Neural cell (in vitro differentiated cells): ENCODE data around the gene LNX2.

Experiments
- EP300 ChIP-seq: fragments of 450-650 bp; conservative IDR thresholded peaks from 2 replicates; pipeline ENCODE4 v1.6.1; 2014; ENCODE audit warnings: antibody characterized with exemption, mild to moderate bottlenecking, moderate library complexity; ENCODE audit not compliant: poor library complexity, severe bottlenecking
- EZH2 ChIP-seq: fragments of 200-600, 300-800 bp; shearing (Covaris generic), sonication (generic); IDR thresholded peaks from 2 replicates; pipeline ENCODE4 v1.6.1; 2014; ENCODE audit warnings: antibody characterized with exemption, low read length, borderline replicate concordance, mild to moderate bottlenecking; ENCODE audit not compliant: insufficient read depth, poor library complexity, severe bottlenecking
- MXI1 ChIP-seq: fragments of 450-650 bp; conservative IDR thresholded peaks from 2 replicates; pipeline ENCODE4 v1.6.1; 2014; ENCODE audit warnings: antibody characterized with exemption, mild to moderate bottlenecking; ENCODE audit not compliant: poor library complexity, severe bottlenecking
- POLR2AphosphoS5 ChIP-seq: IDR thresholded peaks from 2 replicates; pipeline ENCODE4 v1.6.1; 2012
- RAD21 ChIP-seq: fragments of 450-650 bp; conservative IDR thresholded peaks from 2 replicates; pipeline ENCODE4 v1.6.1; 2014; ENCODE audit warnings: antibody characterized with exemption, mild to moderate bottlenecking, moderate library complexity
- SMC3 ChIP-seq: fragments of 450-650 bp; conservative IDR thresholded peaks from 2 replicates; pipeline ENCODE4 v1.6.1; 2014; ENCODE audit warnings: antibody characterized with exemption, mild to moderate bottlenecking, moderate library complexity; ENCODE audit not compliant: poor library complexity
- TF ChIP-seq, protein P1 (sequence below): fragments of 450-650 bp; IDR thresholded peaks from 2 replicates; pipeline ENCODE4 v1.5.1; 2014; ENCODE audit warnings: antibody characterized with exemption, mild to moderate bottlenecking, moderate library complexity; ENCODE audit not compliant: poor library complexity, severe bottlenecking
- TF ChIP-seq, protein P2 (sequence below): IDR thresholded peaks from 2 replicates; pipeline ENCODE4 v1.6.1; 2012; ENCODE audit warnings: borderline replicate concordance

DNA sequence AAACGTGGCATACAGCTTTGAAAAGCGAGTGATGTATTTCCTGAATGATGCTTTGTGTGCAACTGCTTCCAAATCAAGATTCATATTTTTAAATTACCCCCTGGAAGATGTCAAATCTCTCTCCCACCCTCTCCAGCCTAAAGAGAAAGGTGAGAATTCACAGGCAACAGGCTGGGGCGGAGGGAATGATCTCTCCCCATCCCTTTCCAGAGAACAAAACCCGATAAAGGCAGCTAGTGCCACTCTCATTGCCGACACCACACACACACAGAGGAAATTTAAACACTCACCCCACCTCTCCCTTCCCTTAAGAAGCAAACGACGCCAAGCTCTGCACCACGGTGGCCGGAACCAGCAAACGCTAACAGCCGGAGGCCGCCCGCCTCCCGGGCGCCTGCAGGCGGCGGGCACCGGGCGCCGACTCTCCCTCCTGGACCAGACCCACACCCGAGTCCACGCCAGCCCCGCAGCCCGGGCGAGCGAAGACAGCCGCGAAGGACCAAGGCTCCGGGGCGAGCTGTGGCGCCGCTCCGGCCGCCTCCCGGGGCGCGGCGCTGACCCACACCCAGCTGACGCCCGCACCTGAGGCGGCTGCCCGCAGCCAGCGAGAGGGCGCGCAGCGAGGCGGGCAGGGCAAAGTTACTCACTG is 477 bp downstream of the LNX2 start:
- TF ChIP-seq, protein P1, sequence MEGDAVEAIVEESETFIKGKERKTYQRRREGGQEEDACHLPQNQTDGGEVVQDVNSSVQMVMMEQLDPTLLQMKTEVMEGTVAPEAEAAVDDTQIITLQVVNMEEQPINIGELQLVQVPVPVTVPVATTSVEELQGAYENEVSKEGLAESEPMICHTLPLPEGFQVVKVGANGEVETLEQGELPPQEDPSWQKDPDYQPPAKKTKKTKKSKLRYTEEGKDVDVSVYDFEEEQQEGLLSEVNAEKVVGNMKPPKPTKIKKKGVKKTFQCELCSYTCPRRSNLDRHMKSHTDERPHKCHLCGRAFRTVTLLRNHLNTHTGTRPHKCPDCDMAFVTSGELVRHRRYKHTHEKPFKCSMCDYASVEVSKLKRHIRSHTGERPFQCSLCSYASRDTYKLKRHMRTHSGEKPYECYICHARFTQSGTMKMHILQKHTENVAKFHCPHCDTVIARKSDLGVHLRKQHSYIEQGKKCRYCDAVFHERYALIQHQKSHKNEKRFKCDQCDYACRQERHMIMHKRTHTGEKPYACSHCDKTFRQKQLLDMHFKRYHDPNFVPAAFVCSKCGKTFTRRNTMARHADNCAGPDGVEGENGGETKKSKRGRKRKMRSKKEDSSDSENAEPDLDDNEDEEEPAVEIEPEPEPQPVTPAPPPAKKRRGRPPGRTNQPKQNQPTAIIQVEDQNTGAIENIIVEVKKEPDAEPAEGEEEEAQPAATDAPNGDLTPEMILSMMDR = peak; percentile 38
- TF ChIP-seq SMC3 = peak; percentile 50
- no peak for TF ChIP-seq POLR2AphosphoS5
- TF ChIP-seq, protein P2, sequence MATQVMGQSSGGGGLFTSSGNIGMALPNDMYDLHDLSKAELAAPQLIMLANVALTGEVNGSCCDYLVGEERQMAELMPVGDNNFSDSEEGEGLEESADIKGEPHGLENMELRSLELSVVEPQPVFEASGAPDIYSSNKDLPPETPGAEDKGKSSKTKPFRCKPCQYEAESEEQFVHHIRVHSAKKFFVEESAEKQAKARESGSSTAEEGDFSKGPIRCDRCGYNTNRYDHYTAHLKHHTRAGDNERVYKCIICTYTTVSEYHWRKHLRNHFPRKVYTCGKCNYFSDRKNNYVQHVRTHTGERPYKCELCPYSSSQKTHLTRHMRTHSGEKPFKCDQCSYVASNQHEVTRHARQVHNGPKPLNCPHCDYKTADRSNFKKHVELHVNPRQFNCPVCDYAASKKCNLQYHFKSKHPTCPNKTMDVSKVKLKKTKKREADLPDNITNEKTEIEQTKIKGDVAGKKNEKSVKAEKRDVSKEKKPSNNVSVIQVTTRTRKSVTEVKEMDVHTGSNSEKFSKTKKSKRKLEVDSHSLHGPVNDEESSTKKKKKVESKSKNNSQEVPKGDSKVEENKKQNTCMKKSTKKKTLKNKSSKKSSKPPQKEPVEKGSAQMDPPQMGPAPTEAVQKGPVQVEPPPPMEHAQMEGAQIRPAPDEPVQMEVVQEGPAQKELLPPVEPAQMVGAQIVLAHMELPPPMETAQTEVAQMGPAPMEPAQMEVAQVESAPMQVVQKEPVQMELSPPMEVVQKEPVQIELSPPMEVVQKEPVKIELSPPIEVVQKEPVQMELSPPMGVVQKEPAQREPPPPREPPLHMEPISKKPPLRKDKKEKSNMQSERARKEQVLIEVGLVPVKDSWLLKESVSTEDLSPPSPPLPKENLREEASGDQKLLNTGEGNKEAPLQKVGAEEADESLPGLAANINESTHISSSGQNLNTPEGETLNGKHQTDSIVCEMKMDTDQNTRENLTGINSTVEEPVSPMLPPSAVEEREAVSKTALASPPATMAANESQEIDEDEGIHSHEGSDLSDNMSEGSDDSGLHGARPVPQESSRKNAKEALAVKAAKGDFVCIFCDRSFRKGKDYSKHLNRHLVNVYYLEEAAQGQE = no peak
- TF ChIP-seq RAD21 = no peak
- no peak for TF ChIP-seq EZH2
- TF ChIP-seq EP300 = no peak
- TF ChIP-seq MXI1 = peak; percentile 73
